CD4-positive, alpha-beta T cell (primary cell): ENCODE measurements around the gene SLC16A9. TPM values are rescaled to one million over a fixed set of nuclear protein-coding genes. Genes with fewer than 3 reads are reported as not detected.

Experiments
- ATAC-seq: fragments of 200-7000 bp; cut with Tn5 transposase; one replicate; pipeline ENCODE4 v1.10.0; 2022; ENCODE audit warnings: mild to moderate bottlenecking; ENCODE audit not compliant: poor library complexity
- CTCF ChIA-PET: fragments of 350-600 bp; sonication (Branson Sonifier 250); formaldehyde crosslinking; loops from one replicate; lab custom pipeline; 2021; ENCODE audit warnings: antibody characterized with exemption, inconsistent platforms; lab: Charles Lee
- POLR2A ChIA-PET: fragments of 350-600 bp; sonication (Branson Sonifier 250); formaldehyde crosslinking; loops from one replicate; lab custom pipeline; 2021; ENCODE audit warnings: antibody characterized with exemption, inconsistent platforms; lab: Charles Lee
- DNase-seq, 14 experiments: peaks; one replicate each; pipeline ENCODE4 v3.0.0-alpha.2; 2013 to 2020; ENCODE audit warnings: mixed read lengths in 2 of 14
- H3K27ac ChIP-seq, 2 donors: one replicate each; pipeline versions ENCODE4 v1.5.1 to v1.7.0; 2013; ENCODE audit warnings: low read length in 2 of 2, low read depth in 1 of 2, mild to moderate bottlenecking in 1 of 2
- H3K27me3 ChIP-seq, 2 experiments: 1 replicate in 1 of 2; 2 replicates in 1 of 2; pipeline versions ENCODE4 v1.6.1 to v1.7.0; 2013; ENCODE audit warnings: low read length in 2 of 2, control low read depth in 1 of 2, mild to moderate bottlenecking in 1 of 2, moderate library complexity in 1 of 2; ENCODE audit not compliant: insufficient read depth in 2 of 2, control insufficient read depth in 1 of 2
- H3K36me3 ChIP-seq: one replicate; pipeline ENCODE4 v1.6.1; 2013; ENCODE audit warnings: low read length, control low read depth; ENCODE audit not compliant: insufficient read depth
- H3K4me1 ChIP-seq: one replicate; pipeline ENCODE4 v1.6.1; 2013; ENCODE audit warnings: low read length, control low read depth; ENCODE audit not compliant: insufficient read depth
- H3K4me3 ChIP-seq: one replicate; pipeline ENCODE4 v1.5.1; 2013; ENCODE audit warnings: mild to moderate bottlenecking, low read length, moderate library complexity
- H3K9me3 ChIP-seq, 2 experiments: 1 replicate in 1 of 2; 2 replicates in 1 of 2; pipeline versions ENCODE4 v1.6.1 to v1.7.0; 2013; ENCODE audit warnings: low read length in 2 of 2, mild to moderate bottlenecking in 2 of 2, control low read depth in 1 of 2, moderate library complexity in 1 of 2; ENCODE audit not compliant: control insufficient read depth in 1 of 2, insufficient read depth in 1 of 2
- H3K27ac Mint-ChIP-seq: one replicate; pipeline ENCODE4 v1.8.0; 2020; ENCODE audit warnings: mixed read lengths
- H3K27me3 Mint-ChIP-seq: one replicate; pipeline ENCODE4 v1.8.0; 2021; ENCODE audit warnings: mixed read lengths
- H3K36me3 Mint-ChIP-seq: one replicate; pipeline ENCODE4 v1.8.0; 2021; ENCODE audit warnings: low read depth, mixed read lengths
- H3K4me1 Mint-ChIP-seq: one replicate; pipeline ENCODE4 v1.8.0; 2021; ENCODE audit warnings: low read depth, mixed read lengths
- H3K4me3 Mint-ChIP-seq: one replicate; pipeline ENCODE4 v1.8.0; 2020; ENCODE audit warnings: mild to moderate bottlenecking, mixed read lengths
- H3K9me3 Mint-ChIP-seq: one replicate; pipeline ENCODE4 v1.8.0; 2020; ENCODE audit warnings: mixed read lengths
- intact Hi-C, 2 experiments: fragments of 100-400 bp; cut with DNase I in 1 of 2; cut with micrococcal nuclease in 1 of 2; formaldehyde crosslinking; loops; one replicate each; pipeline versions ENCODE4 v1.15.1 to v1.9.0; 2023 to 2025; cut with DNase I, micrococcal nuclease
- total RNA-seq, 174 experiments: library from RNA in 2 of 174; stranded (reverse) in 2 of 174; gene quantifications; one replicate each; pipeline ENCODE4 v1.2.3 and lab custom pipeline; 2021 to 2026
- TF ChIP-seq, protein P1 (sequence below): fragments of 200-600 bp; IDR thresholded peaks from one replicate; pipeline ENCODE4 v1.8.0; 2022; ENCODE audit warnings: antibody characterized with exemption, mild to moderate bottlenecking

Gene SLC16A9
- total RNA-seq, 2 experiments from 2014 or later, result not detected

DNA sequence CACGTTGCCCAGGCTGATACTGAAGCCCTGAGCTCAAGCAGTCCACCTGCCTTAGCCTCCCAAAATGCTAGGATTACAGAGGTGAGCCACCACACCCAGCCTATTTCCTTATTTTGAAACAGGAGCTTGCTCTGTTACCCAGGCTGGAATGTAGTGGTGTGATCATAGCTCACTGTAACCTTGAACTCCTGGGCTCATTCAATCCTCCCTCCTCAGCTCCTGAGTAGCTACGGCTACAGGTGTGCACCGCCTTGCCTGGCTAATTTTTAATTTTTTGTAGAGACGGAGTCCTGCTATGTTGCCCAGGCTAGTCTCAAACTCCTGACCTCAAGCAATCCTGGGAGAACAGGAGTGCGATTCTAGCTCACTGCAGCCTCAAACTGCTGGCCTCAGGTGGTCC is 31.9 kb upstream of the SLC16A9 start:
- Mint-ChIP-seq H3K4me1 (no peaks in the 10 kb centered on the region), H3K36me3 (no peaks in the 10 kb centered on the region), H3K27ac (no peak overlapping the region), H3K4me3 (no peak overlapping the region), H3K9me3 (no peaks in the 10 kb centered on the region), H3K27me3 (peaks cover 7% of the 10 kb centered on the region)
- intact Hi-C loops, result no loop called here
- Histone ChIP-seq H3K9me3 (peaks cover 0 to 10% of the 10 kb centered on the region in 2 experiments), H3K36me3 (no peaks in the 10 kb centered on the region), H3K27ac (no peak overlapping the region), H3K4me1 (no peaks in the 10 kb centered on the region), H3K27me3 (no peaks in the 10 kb centered on the region), H3K4me3 (no peak overlapping the region)
- TF ChIP-seq, protein P1, sequence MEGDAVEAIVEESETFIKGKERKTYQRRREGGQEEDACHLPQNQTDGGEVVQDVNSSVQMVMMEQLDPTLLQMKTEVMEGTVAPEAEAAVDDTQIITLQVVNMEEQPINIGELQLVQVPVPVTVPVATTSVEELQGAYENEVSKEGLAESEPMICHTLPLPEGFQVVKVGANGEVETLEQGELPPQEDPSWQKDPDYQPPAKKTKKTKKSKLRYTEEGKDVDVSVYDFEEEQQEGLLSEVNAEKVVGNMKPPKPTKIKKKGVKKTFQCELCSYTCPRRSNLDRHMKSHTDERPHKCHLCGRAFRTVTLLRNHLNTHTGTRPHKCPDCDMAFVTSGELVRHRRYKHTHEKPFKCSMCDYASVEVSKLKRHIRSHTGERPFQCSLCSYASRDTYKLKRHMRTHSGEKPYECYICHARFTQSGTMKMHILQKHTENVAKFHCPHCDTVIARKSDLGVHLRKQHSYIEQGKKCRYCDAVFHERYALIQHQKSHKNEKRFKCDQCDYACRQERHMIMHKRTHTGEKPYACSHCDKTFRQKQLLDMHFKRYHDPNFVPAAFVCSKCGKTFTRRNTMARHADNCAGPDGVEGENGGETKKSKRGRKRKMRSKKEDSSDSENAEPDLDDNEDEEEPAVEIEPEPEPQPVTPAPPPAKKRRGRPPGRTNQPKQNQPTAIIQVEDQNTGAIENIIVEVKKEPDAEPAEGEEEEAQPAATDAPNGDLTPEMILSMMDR, result no peak
- no peak for ATAC-seq
- no peak for DNase-seq
- POLR2A ChIA-PET, result interaction anchor here (0.6 kb wide), 1 partner anchor 57 kb away, joined by 3 read pairs; no protein-coding TSS in a partner anchor
- CTCF ChIA-PET, result no interaction called here

DNA sequence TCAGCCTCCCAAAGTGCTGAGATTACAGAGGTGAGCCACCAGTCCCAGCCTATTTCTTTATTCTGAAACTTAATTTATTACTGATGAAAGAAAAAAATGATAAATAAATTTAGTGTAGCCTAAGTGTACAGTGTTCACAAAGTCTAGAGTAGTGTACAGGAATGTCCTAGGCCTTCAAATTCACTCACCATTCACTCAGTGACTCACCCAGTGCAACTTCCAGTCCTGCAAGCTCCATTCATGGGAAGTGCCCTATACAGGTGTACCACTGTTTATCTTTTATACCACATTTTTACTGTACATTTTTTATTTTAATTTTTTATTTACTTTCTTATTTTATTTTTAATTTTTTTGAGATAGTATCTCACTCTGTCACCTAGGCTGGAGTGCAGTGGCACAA is 31.4 kb upstream of the SLC16A9 start:
- H3K4me1 Mint-ChIP-seq, result no peaks in the 10 kb centered on the region
- H3K27ac Mint-ChIP-seq, result no peak overlapping the region
- Histone ChIP-seq H3K27ac (no peak overlapping the region), H3K36me3 (no peaks in the 10 kb centered on the region), H3K4me3 (no peak overlapping the region), H3K4me1 (no peaks in the 10 kb centered on the region), H3K9me3 (peaks cover 0 to 10% of the 10 kb centered on the region in 2 experiments), H3K27me3 (no peaks in the 10 kb centered on the region)
- ChIA-PET POLR2A (interaction anchor here (0.6 kb wide), 1 partner anchor 10 kb away, joined by 3 read pairs; no protein-coding TSS in a partner anchor), CTCF (no interaction called here)
- ATAC-seq, result no peak
- TF ChIP-seq, protein P1, result no peak
- H3K4me3 Mint-ChIP-seq, result no peak overlapping the region
- no peaks in the 10 kb centered on the region for H3K36me3 Mint-ChIP-seq
- peaks cover 7% of the 10 kb centered on the region for H3K27me3 Mint-ChIP-seq
- intact Hi-C loops, result no loop called here
- H3K9me3 Mint-ChIP-seq, result no peaks in the 10 kb centered on the region
- no peak for DNase-seq

DNA sequence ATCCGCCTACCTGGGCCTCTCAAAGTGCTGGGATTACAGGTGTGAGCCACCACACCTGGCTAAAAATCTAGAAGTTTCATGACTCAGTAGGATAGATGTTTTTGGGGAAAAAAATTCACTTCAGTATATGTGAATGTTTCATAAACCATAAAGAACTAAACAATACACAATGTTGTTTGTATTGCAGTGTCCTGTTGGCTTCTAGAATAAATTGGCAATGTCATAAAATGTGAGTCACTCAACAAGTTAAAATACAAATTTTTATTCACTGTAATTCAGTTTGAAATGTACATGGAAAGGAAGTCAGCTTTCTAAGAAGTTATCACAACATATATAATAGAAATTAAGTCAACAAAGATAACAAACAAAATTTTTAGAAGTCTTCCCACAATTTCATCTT is 27.1 kb upstream of the SLC16A9 start:
- H3K4me3 Mint-ChIP-seq, result no peak overlapping the region
- ChIA-PET POLR2A (no interaction called here), CTCF (no interaction called here)
- no peaks in the 10 kb centered on the region for H3K36me3 Mint-ChIP-seq
- Histone ChIP-seq H3K27me3 (no peaks in the 10 kb centered on the region), H3K4me3 (no peak overlapping the region), H3K36me3 (no peaks in the 10 kb centered on the region), H3K9me3 (no peaks in the 10 kb centered on the region), H3K4me1 (no peaks in the 10 kb centered on the region), H3K27ac (no peak overlapping the region)
- DNase-seq (no peak), ATAC-seq (no peak)
- no peak overlapping the region for H3K27ac Mint-ChIP-seq
- intact Hi-C loops, result no loop called here
- no peaks in the 10 kb centered on the region for H3K4me1 Mint-ChIP-seq
- H3K9me3 Mint-ChIP-seq, result no peaks in the 10 kb centered on the region
- peaks cover 13% of the 10 kb centered on the region for H3K27me3 Mint-ChIP-seq
- TF ChIP-seq, protein P1, result no peak
